NCI-H524 treated with DMSO at 0.1 percent for 48 hours (cell line): Measurements from ENCODE around the gene MYCT1.

Source experiments
- DNase-seq: peaks from one replicate; lab custom pipeline; 2025; lab: John Stamatoyannopoulos, UW

Gene MYCT1

GRCh38 chr6:152721956-152722355, 24.3 kb downstream of the MYCT1 start:
- DNase-seq = no peak

- DNase-seq = peak; percentile 68
Measured at GRCh38 chr6:152723398-152723797, 25.7 kb downstream of the MYCT1 start.

- DNase-seq = no peak
Measured at GRCh38 chr6:152726313-152726712, 28.6 kb downstream of the MYCT1 start.

- no peak for DNase-seq
Measured at GRCh38 chr6:152727507-152727906, 29.8 kb downstream of the MYCT1 start.

GRCh38 chr6:152734630-152735029, 36.9 kb downstream of the MYCT1 start:
- DNase-seq = no peak

GRCh38 chr6:152736687-152737273, 39.1 kb downstream of the MYCT1 start:
- DNase-seq = no peak

- no peak for DNase-seq
Measured at GRCh38 chr6:152745509-152746171, 47.9 kb downstream of the MYCT1 start.

- no peak for DNase-seq
Measured at GRCh38 chr6:152746172-152746553, 48.5 kb downstream of the MYCT1 start.

- DNase-seq = no peak
Measured at GRCh38 chr6:152748843-152749242, 51.1 kb downstream of the MYCT1 start.

- DNase-seq = no peak
Measured at GRCh38 chr6:152749336-152749735, 51.6 kb downstream of the MYCT1 start.

GRCh38 chr6:152750694-152751093, 53.0 kb downstream of the MYCT1 start, which contains the start of gene VIP:
Gene VIP, plus strand, starts transcription at chr6:152750797. Its CDS starts 1,381 bp downstream, at chr6:152752178.
- DNase-seq = no peak

- DNase-seq = no peak
Measured at GRCh38 chr6:152765331-152765730, 67.6 kb downstream of the MYCT1 start.

- DNase-seq = no peak
Measured at GRCh38 chr6:152769159-152769558, 71.5 kb downstream of the MYCT1 start.

- no peak for DNase-seq
Measured at GRCh38 chr6:152769993-152770392, 72.3 kb downstream of the MYCT1 start.

- no peak for DNase-seq
Measured at GRCh38 chr6:152771061-152771687, 73.5 kb downstream of the MYCT1 start.
